Parathyroid adenoma (tissue), 2 donors: Measurements from ENCODE around the gene SPOCK1.

Source experiments
- H2AFZ ChIP-seq: fragments of 300-600 bp; sonication (generic); one replicate; pipeline ENCODE4 v1.7.0; 2017; ENCODE audit warnings: antibody characterized with exemption, mild to moderate bottlenecking
- H3K27ac ChIP-seq: fragments of 300-600 bp; sonication (generic); one replicate; pipeline ENCODE4 v1.7.0; 2017
- H3K27me3 ChIP-seq: fragments of 300-600 bp; sonication (generic); one replicate; pipeline ENCODE4 v1.7.0; 2017; ENCODE audit warnings: low read length; ENCODE audit not compliant: control insufficient read depth, insufficient read depth
- H3K36me3 ChIP-seq: fragments of 300-600 bp; sonication (generic); one replicate; pipeline ENCODE4 v1.7.0; 2017; ENCODE audit warnings: low read length; ENCODE audit not compliant: control insufficient read depth, insufficient read depth
- H3K4me1 ChIP-seq: fragments of 300-600 bp; sonication (generic); one replicate; pipeline ENCODE4 v1.7.0; 2017; ENCODE audit warnings: control low read depth
- H3K4me2 ChIP-seq: fragments of 300-600 bp; sonication (generic); one replicate; pipeline ENCODE4 v1.7.0; 2017; ENCODE audit warnings: low read length
- H3K4me3 ChIP-seq: fragments of 300-600 bp; sonication (generic); one replicate; pipeline ENCODE4 v1.7.0; 2017; ENCODE audit warnings: low read depth, low read length
- H3K79me2 ChIP-seq: fragments of 300-600 bp; sonication (generic); one replicate; pipeline ENCODE4 v1.7.0; 2017; ENCODE audit warnings: control low read depth
- H3K9ac ChIP-seq: fragments of 300-600 bp; sonication (generic); one replicate; pipeline ENCODE4 v1.7.0; 2017; ENCODE audit warnings: mild to moderate bottlenecking
- H3K9me3 ChIP-seq: fragments of 300-600 bp; sonication (generic); one replicate; pipeline ENCODE4 v1.7.0; 2017; ENCODE audit warnings: low read length; ENCODE audit not compliant: control insufficient read depth
- CTCF ChIP-seq: fragments of 300-600 bp; sonication (generic); IDR thresholded peaks from one replicate; pipeline ENCODE4 v1.7.0; 2017; ENCODE audit warnings: antibody characterized with exemption, mild to moderate bottlenecking
- donor health status: primary hyperparathyroidism.

The SPOCK1 gene

DNA sequence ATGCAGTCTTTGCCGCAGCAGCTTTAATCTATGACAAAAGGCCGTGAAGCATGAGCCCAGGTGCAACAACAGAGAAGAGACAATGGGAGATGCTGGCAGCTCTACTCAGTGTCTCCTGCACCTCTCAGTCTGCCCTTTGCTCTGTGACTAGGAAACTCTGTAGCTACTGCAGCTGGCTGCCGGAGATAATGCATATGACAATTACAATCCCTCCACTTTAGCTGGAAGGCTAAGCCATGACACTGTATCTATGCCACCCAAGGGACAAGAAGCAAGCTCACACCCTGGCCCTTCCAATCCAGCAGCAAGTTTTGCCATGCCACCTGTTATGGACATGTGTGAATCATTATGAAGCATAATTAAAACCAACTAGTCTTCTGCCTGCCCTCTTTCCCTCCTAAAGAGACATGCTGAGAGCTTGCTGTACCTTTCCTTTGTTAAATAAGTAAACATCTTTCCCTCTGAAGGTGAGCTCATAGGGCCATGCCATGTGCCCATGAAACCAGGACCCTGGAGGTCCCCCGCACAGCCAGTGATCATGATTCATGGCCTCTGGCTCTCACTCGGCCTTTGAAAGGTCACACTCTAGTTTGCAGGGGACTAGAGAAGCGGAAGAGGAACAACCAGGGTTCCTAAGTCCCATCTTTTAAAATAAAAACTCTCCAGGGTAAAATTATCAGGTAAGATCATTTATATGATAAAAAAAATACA is 219.4 kb downstream of the SPOCK1 start:
- Histone ChIP-seq H3K4me2 (no peak overlapping the region), H3K9ac (no peak overlapping the region), H3K4me3 (no peak overlapping the region), H3K27ac (no peak overlapping the region), H3K4me1 (no peaks in the 10 kb centered on the region), H3K27me3 (no peaks in the 10 kb centered on the region), H3K9me3 (no peaks in the 10 kb centered on the region), H2AFZ (no peak overlapping the region), H3K36me3 (no peaks in the 10 kb centered on the region), H3K79me2 (no peaks in the 10 kb centered on the region)
- no peak for TF ChIP-seq CTCF

DNA sequence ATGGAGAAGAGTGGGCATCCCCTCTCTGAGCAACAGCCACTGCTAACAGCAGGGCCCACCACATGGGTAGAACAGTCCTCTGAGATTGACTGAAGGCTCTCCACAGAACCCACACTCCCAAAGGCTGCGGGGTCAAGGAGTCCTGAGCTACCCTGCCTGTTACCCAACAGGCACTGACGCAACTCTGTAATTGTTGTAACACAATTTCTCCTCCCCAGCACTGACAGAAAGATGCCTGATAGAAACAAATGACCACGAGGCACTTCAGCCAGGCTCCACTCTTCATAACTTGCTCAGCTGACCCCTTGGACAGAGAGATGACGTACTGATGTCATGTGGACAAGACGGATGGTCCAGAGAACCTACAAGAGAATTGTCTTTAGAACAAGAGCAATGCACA is 220.7 kb downstream of the SPOCK1 start:
- no peak for TF ChIP-seq CTCF
- Histone ChIP-seq H3K9me3 (no peaks in the 10 kb centered on the region), H3K27ac (no peak overlapping the region), H3K4me1 (no peaks in the 10 kb centered on the region), H2AFZ (no peak overlapping the region), H3K9ac (no peak overlapping the region), H3K4me3 (no peak overlapping the region), H3K79me2 (no peaks in the 10 kb centered on the region), H3K36me3 (no peaks in the 10 kb centered on the region), H3K4me2 (no peak overlapping the region), H3K27me3 (no peaks in the 10 kb centered on the region)

DNA sequence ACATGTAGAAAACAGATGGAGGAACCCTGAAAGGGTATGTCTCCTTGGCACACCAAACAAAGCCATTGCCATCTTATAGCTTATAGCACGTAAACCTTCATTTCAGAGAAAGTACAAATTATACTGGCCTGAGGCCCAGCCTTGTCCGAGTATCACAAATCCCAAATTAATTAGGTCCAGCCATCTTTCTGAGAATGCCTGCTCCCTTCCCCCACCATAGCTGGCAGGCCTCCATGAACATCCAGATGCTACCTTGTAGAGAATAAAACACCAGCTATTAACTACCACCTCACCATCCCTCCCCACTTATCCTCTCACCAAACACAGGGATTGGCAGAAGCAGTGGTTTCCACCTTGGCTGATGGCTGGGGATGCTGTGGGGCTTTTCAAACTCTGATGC is 224.0 kb downstream of the SPOCK1 start:
- no peak overlapping the region for H3K9ac ChIP-seq
- H3K4me1 ChIP-seq: no peaks in the 10 kb centered on the region
- H3K36me3 ChIP-seq: no peaks in the 10 kb centered on the region
- no peak overlapping the region for H3K4me3 ChIP-seq
- TF ChIP-seq CTCF: no peak
- H3K27ac ChIP-seq: no peak overlapping the region
- H3K9me3 ChIP-seq: no peaks in the 10 kb centered on the region
- H3K79me2 ChIP-seq: no peaks in the 10 kb centered on the region
- H3K27me3 ChIP-seq: no peaks in the 10 kb centered on the region
- no peak overlapping the region for H2AFZ ChIP-seq
- no peak overlapping the region for H3K4me2 ChIP-seq

DNA sequence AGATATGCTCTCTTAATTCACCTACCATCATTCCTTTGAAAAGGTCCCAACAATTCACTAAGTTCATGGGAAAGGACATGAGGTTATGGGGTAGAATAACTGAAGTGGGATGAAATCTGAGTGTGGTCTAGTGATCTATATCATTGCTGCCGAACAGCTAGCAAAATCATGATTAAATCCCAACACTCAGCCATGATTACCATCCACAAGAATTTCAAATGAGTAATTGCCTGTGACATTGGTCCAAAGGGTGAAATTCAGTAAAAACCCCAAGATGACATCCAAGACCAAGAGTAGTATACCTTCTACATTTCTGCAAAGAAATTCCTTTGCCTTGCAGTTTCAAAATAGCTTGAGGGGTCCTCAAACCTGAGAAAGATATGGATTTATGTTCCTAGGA is 225.6 kb downstream of the SPOCK1 start:
- Histone ChIP-seq H3K27ac (no peak overlapping the region), H3K9ac (no peak overlapping the region), H3K4me1 (no peaks in the 10 kb centered on the region), H2AFZ (no peak overlapping the region), H3K9me3 (no peaks in the 10 kb centered on the region), H3K4me2 (no peak overlapping the region), H3K79me2 (no peaks in the 10 kb centered on the region), H3K27me3 (no peaks in the 10 kb centered on the region), H3K4me3 (no peak overlapping the region), H3K36me3 (no peaks in the 10 kb centered on the region)
- TF ChIP-seq CTCF: no peak

- no peak for TF ChIP-seq CTCF
- H3K4me3 ChIP-seq: no peak overlapping the region
- H3K9ac ChIP-seq: no peak overlapping the region
- no peaks in the 10 kb centered on the region for H3K36me3 ChIP-seq
- no peak overlapping the region for H3K4me2 ChIP-seq
- H3K27me3 ChIP-seq: no peaks in the 10 kb centered on the region
- H3K79me2 ChIP-seq: no peaks in the 10 kb centered on the region
- no peaks in the 10 kb centered on the region for H3K4me1 ChIP-seq
- no peak overlapping the region for H3K27ac ChIP-seq
- no peak overlapping the region for H2AFZ ChIP-seq
- no peaks in the 10 kb centered on the region for H3K9me3 ChIP-seq
These were observed 226.3 kb downstream of the SPOCK1 start for GRCh38 chr5:137272831-137273230.
